GM20431 (cell line): ENCODE results near the gene H3-3A.

Experiments used
- in situ Hi-C: fragments of 300-500 bp; cut with MseI, MboI; formaldehyde crosslinking; loops from one replicate; pipeline ENCODE4 v1.15.0; 2020; ENCODE audit warnings: low sequenced_read_pairs; ENCODE audit not compliant: unreplicated experiment

H3-3A gene

GRCh38 chr1:226051365-226051764, 11.2 kb upstream of the H3-3A start:
- in situ Hi-C loops: no loop called here

GRCh38 chr1:226052061-226052460, 10.5 kb upstream of the H3-3A start:
- in situ Hi-C loops: no loop called here

DNA sequence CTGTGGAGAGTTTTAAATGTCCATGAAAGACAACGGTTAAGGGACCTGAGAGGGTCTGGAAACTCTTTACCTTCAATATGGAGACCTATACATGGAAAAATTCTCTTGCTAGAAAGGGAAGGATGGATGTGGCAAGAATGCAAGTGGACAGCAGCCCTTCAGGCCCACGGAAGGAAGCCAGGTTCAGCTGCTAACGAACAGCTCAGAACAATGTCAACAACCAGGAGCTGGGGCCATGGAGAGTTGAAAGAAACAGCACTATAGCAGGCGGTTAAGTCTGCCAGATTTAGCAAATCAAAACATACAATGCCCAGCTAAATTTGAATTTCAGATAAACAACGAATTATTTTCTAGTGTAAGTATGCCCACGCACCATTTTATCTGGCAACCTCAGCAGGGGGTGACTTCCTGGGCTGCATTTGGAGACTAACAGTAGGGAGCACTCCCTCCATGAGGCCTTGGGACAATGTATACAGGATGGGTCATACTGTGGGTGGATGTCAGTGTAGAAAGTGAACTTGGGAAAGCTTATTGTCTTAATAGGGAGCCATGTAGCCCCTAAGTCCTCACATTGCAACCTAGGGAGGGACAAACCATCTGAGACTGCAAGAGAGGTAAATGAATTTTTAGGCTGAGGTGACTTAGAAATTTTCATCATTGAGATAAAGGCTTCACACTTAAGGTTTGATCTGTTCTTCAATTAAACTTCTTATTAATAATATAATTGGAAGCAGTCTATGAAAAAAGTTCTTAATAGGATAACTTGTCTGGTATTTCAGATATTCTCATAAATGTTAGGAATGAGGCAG, 7.8 kb upstream of the H3-3A start:
- in situ Hi-C loops: no loop called here

GRCh38 chr1:226059709-226060108, 2.8 kb upstream of the H3-3A start:
- in situ Hi-C loops: no loop called here

- in situ Hi-C loops: no loop called here
These were observed 2.1 kb upstream of the H3-3A start for GRCh38 chr1:226060427-226060826.

GRCh38 chr1:226061068-226061840, 1.3 kb upstream of the H3-3A start:
- in situ Hi-C loops: no loop called here

GRCh38 chr1:226061841-226062557, 517 bp upstream of the H3-3A start:
- in situ Hi-C loops: no loop called here

DNA sequence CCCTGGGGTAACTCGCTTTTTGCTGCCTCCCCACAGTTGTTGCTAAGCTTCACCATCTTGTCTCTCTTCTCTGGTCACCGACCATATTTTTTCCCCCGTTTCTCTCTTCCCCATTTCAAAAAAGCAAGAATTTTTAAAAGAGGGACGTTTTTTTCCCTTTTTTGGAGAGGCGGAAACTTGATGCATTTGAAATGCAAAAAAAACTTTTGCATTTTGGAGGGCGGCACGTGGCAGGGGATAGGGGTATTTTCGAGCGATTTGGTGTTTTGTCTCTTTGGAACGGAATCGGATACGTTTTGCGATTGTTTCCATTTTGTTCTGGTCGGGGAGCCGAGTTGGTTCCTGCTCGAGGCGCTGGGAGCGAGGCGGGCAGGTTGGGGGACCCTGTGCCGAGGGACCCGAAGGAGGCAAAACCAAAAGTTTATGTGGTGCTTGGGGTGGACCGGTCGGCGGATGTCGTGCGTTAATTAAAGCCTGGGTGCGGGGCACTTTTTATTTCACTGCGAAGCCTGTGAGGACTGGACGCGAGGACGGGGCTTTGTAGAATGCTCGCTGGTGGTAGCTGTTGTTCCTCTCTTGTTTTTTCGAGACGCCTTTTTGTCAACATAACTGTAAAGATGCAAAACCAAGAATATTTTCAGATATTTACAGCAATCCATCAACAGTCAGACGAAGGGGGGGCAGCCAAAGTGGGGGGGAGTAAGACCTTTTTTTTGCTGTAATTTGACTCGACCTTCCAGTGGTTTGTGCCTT, 884 bp downstream of the H3-3A start:
- in situ Hi-C loops: no loop called here

DNA sequence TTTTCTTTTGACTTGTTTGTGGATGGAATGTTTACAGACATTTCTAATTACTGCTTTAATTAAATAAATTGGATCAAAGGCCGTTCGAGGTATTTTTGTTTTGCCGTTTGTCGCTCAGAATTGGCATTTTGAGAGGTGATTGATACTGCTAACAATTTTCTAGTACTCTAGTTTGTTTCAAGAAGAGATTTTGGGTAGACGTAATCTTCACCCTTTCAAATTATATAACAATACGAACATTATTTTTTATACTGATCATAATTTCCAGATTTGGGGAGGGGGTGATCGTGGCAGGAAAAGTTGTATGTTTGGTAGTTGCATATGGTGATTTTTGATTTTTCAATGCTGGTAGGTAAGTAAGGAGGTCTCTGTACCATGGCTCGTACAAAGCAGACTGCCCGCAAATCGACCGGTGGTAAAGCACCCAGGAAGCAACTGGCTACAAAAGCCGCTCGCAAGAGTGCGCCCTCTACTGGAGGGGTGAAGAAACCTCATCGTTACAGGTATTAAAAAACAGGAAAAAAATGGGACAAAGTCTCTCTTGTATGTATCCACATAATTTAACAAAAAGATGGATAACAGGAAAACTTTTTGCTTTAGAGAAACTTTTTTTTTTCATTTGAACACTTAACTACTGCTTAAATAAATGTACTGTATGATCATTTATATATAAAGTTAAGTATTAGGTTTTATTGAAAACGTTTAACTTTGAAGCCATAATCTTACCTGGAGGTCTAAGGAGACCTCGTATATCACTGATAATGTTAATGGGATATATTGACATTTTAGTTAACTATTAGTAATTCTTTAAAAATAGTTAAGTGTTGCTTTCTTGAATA, 1.7 kb downstream of the H3-3A start:
- in situ Hi-C loops: no loop called here

GRCh38 chr1:226064816-226065248, 2.3 kb downstream of the H3-3A start:
- in situ Hi-C loops: no loop called here

DNA sequence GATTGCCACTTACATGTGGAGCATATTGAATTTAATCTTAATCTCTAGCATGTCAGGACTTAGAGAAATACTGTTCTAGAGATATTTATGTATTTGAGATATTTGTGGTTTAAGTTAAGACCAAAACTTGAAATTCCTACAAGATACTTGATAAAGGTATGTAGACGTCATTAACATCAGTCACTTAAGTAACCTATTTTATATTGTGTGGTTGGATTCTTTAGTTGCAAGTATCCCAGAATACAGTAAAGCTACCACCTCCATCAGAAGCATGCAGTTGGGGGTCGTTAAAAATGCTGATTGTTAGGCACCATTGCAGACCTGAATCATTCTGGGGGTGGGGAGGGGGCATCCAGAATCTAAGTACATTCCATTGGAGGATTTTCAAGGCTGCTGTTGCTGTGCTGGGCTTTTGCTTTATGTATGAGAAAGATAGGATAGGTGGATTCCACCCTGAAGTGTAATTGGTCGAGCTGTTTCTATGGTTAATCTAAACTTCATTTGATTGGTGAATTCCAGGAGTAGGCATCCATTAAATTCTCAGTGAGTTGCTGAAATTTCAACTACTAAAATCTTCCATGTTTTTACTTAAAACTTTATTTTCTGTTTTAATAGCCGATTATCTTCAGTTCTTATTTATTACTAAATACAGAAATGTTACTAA, 4.0 kb downstream of the H3-3A start:
- in situ Hi-C loops: no loop called here

DNA sequence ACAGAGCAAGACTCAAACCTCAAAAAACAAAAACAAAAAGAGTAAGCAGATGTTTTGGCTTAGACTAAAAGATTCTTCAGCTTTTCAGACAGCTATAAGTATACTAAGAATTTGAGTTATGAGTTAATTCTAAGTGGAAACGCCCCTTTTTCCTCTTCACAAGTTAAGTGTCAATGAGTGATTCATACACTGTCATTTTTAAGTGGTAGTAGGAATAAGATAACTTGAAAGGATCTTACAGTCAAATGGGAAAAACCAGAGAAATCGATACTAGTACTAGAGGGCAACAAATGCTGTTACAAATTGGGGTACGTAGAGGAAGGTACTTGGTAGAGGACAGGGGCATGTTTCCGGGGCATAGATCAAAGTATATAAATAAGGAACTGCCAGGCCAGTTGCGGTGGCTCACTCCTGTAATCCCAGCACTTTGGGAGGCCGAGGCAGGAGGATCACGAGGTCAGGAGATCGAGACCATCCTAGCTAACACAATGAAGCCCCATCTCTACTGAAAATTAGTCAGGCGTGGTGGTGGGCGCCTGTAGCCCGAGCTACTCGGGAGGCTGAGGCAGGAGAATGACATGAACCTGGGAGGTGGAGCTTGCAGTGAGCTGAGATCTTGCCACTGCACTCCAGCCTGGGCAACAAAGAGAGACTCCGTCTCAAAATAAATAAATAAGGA, 7.4 kb downstream of the H3-3A start:
- in situ Hi-C loops: no loop called here

DNA sequence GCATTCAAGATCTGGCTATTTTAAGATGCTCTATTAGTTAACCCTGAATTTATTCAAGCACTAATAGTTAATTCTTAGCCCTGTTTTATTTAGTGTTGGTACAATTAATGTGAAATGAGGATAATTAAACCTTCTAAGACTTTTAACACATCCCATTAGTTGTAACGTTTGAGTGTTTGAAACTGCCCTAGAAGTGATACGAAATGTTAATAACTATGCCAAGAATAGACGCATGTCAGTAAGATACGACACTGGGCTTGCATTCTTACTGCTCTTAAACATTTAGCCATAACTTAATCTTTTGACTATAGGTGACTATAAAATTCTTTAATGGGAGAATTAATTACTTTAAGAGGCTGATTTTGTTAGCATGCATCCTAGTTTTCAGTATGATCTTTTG, 9.8 kb downstream of the H3-3A start:
- in situ Hi-C loops: no loop called here

DNA sequence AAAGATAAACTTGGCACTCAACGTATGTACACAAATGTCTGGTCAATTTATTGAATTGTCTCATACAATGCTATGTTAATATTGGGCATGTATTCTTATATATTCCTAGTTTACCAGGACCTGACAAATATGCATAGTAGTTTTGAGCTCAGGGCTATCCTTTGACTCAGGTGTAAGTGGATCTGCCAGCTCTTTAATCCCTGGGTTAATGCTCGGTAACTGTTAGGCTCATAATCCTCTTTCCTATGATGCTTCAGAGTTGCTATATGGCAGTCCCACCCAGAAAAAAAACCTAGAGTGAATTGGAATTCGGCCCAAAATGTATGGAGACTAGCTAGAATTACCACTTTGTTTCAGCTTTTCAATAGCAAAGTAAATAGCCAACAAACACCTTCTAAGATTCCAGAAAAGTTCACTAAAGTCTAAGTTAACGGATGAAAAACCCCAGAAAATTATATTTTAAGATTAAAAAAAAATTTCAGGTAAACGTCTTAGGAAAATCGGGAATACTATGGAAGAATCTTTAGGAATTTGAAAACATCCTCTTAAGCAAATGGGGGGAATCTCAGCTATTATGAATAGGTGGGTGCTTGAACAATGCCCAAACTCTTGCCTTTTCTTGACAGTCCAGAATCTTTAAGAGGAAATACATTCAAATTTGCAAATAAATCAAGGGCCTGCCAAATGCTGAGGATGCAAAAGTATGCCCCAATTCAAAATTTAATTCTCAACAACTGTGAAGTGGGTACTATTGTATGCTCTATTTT, 10.9 kb downstream of the H3-3A start:
- in situ Hi-C loops: no loop called here

- in situ Hi-C loops: no loop called here
These were observed 11.5 kb downstream of the H3-3A start for GRCh38 chr1:226074046-226074445.

GRCh38 chr1:226076378-226076777, 13.9 kb downstream of the H3-3A start:
- in situ Hi-C loops: no loop called here

DNA sequence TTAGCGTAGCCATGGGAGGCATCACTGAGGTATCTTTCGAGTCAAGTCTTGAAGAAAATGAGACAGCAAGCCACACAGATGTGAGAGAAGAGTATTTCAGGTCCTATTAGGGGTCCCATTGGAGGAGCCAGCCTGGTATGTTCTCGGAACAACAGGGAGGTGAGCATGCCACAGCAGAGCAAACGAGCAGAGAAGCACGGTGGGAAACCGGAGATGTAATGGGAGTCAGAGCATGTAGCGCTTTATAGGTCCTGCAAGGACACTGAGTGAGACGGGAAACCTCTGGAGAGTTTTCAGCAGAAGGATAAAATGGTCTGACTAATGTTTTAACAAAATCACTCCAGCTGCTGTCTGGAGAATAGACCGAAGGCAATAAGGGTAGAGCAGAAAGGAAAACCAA, 15.9 kb downstream of the H3-3A start:
- in situ Hi-C loops: no loop called here

GRCh38 chr1:226082587-226082917, 20.0 kb downstream of the H3-3A start:
- in situ Hi-C loops: no loop called here
